Activated T-cell treated with anti-CD3 and anti-CD28 coated beads, Interleukin-2, amount 50 U/mL, for 1 hour (primary cell): Measurements from ENCODE around the gene WDR86.

Experiments used
- DNase-seq: peaks from one replicate; pipeline ENCODE4 v3.0.0-alpha.2; 2020

The WDR86 gene

GRCh38 chr7:151439855-151440798 is 30.3 kb upstream of the WDR86 start, which contains the start of gene CRYGN:
Gene CRYGN, minus strand, starts transcription at chr7:151440141. Its CDS starts 224 bp downstream, at chr7:151439917.
- peak; percentile 52 for DNase-seq

- DNase-seq: no peak
These were observed 29.2 kb upstream of the WDR86 start for GRCh38 chr7:151438864-151439601.

DNA sequence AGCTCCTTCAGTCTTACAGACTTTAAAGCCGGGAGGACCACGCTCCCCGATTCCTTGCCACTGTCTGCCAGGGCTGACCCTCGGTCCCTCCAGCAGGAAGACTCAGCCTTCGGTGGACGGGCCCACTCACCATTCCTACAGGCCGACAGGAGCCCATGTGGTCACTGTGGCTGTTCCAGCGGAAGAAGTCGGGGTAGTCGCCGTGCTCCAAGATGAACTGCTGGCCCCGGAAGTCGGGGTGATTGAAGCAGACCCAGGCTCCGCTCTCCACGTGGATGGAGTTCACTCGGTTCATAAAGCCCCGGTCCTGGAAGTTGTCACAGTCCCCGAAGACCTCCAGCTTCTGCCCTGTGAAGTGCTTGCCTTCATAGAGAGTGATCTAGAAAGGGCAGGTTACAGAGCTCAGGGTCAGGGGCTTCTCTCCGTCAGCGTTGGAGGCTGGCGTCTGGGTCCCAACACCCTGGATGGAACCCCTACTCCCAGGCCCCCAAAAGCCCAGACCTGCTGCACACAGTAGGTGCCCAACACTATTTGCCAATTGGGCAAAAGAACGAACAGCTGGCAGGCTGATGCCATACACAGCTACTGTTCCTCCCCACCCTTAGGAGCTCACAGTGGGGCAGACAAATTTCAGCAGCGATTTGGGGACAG is 28.2 kb upstream of the WDR86 start:
- no peak for DNase-seq

- DNase-seq: no peak
These were observed 27.3 kb upstream of the WDR86 start for GRCh38 chr7:151437159-151437553.

- no peak for DNase-seq
These were observed 26.8 kb upstream of the WDR86 start for GRCh38 chr7:151436446-151437158.

- no peak for DNase-seq
These were observed 26.1 kb upstream of the WDR86 start for GRCh38 chr7:151435971-151436370.

GRCh38 chr7:151435103-151435916 is 25.5 kb upstream of the WDR86 start:
- no peak for DNase-seq

DNA sequence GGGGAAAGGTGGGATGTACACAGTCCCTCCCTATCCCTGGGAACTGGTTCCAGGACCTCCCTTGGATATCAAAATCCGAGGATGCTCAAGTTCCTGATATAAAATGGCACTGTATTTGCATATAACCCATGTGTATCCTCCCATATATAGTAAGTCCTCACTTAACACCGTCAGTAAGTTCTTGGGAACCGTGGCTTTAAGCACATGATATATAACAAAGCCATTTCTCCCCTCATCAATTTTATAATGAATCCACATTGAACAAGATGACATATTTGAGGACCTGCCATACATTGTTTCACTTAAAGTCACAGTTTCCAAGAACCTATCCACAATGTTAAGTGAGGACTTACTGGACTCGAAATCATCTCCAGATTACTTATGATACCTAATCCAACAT is 24.7 kb upstream of the WDR86 start:
- DNase-seq: no peak

DNA sequence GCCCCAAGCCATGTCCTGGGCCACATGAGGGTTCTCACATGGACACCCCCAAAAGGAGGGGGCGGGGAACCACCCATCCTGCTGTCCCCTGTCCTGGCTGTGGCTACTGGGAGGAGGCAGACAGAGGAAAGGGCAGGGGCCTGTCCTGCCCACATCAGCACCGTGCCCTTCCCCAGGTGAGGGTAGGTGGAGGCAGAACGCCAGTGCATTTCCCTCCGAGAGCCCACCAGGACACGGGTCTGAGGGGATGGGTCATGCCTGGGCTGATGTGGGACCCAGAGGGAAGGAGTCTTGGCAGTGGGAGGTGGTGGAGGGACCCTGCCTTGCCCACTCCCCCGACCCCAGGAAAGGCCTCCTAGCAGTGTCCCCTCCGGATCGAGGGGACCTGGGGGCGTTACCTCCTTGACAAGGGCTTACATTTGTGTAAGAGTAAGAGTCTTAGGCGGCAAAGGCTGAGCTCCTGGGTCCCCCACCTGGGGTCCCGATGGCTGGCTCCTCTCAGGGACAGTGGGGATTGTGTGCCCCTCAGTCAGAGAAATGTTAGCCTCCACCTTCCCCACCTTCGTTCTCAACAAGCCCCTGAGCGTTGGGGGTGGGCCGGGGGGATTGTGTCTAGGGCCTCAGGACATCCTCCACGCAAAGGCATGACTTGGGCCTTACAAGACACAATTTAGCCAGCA is 24.0 kb upstream of the WDR86 start:
- no peak for DNase-seq

DNA sequence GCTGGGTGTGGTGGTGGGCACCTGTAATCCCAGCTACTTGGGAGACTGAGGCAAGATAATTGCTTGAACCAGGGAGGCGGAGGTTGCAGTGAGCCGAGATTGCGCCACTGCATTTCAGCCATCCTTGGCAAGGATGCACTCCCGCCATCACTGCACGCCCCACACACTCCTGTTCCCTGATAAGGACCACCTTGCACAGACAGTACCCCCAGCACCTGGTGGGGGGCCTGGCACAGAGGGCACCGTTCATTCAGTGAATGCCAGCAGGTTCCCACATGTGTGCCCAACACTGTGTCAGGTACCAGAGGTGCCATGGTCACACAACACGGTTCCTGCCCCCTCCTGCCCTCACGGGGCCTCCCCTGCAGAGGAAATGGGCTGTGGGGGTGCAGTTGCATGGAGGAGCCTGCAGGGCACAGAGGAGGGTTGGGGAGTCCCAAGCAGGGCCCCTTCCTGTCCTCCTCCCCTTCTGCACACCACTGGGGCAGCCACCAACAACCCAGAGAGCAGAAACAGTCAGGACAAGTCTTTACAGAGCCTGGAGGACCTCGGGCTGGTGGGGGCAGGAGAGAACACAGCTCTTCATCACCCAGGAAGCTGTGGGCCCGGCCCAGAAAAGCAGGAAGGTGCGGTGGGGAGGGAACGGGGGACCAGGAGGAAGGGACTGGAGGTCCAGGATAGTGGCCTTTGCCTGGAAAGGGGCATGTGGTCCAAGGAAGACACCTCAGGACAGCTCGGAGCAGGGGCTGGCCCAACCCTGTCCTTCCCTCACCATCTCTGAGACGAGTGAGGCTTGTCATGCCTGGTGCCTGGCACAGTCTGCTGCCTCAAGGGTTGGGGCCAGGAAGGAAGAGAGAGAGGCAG is 23.1 kb upstream of the WDR86 start:
- DNase-seq: peak; percentile 50

GRCh38 chr7:151431768-151432311 is 22.0 kb upstream of the WDR86 start:
- no peak for DNase-seq

GRCh38 chr7:151431281-151431767 is 21.5 kb upstream of the WDR86 start:
- no peak for DNase-seq

DNA sequence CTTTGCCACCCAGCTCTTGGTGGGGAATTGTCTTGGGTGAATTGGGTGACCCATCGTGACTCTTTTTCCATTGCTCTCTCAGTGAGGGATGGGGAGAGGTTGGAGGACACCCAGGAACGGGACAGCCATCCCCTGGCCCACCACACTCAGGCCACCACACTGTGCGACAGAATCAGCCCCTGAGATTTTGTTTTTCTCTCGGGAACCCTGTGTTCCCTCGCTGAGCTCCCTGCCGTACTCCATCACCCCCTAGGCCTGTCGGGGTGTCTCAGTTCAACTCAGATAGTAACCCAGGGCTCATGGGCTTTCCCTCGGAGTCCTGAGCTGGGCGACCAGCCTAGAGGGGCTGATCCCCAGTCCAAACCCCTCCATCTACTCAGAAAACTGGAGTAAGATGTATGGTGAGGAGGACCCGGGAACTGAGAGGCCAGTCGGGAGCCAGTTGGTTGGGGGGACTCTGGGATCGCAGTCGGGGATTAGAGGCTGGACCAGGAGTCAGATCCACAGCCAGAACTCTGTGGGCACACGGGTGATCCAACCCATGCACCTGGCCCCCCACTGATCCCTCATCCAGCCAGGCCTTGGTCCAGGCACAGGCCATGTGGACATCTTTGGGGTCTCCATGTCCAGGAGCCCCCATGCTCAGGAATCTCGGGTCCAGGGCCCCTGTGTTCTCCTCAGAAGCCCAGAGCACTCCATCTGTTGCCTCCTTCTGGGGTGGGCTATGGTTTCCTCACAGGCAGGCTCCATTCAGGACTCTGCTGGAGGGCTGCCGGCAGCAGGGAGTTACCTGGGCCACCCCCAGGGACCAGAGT is 20.8 kb upstream of the WDR86 start:
- DNase-seq: no peak

DNA sequence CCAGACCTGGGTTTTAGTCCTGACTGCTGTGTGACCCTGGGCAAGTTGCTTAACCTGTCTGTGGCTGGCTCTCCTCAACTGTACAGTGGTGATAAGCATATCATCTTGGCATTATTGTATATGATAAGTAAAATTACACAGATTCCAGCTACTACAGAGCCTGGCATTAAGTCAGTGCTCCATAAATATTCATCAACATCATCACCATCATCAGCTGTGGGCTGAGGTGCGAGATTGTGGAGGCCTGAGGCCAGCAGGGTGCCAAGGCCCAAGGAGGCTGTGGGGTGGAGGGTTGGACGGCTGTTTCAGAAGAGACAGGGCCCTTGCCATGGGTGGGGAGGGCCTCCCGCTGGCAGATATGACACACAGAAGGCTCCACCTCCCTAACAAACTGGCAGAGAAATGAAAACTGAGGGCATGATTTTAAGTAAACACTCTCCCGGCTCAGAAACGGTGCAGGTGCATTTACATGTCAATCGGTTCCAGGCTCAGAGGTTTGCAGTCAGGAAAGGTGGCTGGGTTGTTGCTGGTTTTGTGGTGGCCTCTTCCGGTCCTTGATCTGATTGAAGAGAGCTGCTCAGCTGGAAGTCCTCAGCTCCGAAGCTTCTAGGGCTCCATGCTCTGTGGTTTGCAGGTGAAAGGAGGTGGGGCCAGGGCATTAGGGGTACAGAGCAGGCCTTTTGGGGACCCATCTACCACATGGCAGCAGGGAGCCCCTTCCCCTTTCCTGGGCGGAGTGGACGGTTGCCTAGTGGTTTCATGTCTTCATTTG is 19.9 kb upstream of the WDR86 start:
- DNase-seq: peak; percentile 58

DNA sequence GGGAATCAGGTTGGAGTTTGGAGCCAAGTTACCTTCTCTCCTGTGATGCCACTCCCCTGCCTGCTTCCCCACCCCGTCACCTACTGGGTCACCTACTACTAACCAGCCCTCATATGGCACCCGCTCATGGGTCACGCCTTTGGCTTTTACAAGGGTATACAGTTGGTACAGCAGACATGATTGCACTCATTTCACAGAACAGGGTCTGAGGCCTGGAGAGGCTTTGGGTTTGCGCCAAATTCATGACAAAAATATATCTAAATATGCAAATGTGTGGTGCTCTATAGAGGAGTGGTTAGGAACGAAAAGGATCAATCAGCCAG is 19.4 kb upstream of the WDR86 start:
- no peak for DNase-seq

DNA sequence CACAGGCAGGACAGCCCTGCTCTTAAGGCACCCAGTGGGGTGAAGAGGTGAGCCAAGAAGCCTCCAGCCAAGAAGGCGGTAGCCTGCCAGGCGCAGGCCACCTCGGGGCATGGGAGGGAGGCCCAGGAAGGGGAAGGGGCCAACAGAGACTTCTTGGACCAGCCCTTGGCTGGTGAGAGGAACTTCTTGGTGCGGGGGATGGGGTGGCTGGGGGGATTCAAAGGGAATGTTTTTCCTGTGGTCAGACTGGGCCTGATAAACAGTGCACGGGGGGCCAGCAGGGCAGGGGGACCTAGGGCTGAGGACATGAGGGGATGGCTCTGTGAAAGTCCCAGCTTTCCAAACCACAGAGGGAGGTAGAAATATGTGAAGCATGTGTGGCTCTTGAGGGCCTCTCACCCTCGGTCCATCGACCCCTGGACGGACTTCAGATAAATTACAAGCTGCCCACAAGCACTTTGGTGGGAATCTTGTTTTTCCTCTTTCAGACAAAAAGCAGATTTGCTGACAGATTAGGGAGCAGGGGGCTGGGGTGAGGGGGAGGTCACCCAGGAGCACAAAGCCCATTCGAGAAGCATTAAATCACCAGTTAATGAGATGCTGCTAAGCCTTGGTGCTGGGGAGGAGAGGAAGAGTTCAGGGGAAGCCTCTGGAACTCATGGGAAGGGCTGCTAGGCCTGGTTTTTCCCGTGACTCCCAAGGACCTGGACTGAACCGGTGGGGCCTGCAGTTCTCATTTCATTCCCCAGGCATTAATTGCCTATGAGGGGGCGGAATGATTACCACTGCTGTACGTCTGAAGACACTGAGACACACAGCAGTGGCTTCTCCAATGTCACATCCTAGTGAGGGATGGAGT is 18.8 kb upstream of the WDR86 start:
- DNase-seq: no peak

DNA sequence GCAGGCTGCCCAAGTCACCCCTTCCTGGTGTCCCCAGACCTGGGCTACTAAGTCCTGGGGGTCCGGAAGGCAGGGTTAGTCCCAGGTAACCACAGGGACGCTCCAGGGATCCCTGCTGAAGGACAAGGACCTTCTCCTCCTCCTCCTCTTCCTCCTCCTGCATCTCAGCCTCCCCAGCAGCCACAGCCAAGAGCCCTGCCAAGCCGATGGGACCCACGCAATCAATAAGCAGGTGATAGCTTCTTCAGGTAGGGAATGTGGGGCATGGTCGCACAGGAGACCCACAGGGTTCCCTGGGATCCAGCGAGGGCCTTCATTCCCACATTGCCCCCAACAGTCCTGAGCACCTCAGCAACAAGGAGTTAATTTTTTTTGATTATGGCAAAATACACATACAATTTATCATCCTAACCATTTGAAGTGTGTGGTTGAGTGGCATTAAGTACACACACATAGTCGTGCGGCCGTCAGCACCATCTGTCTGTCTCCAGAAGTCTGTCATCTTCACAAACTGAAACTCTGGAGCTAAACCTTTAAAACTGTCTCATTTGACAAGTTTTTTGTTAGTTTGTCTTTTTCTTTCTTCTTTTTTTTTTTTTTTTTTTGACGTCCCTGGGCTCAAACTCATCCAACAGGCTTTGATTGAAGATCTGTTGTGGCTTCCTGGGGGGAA is 18.0 kb upstream of the WDR86 start:
- no peak for DNase-seq
